ENCODE data around the gene ZNF24.

ZNF24 gene

GRCh38 chr18:35374708-35375107, 30.5 kb upstream of the ZNF24 start:
- no peak overlapping the region for H3K4me3 ChIP-seq (ENCODE audit: low read depth, low read length)
- TF ChIP-seq, protein P1, sequence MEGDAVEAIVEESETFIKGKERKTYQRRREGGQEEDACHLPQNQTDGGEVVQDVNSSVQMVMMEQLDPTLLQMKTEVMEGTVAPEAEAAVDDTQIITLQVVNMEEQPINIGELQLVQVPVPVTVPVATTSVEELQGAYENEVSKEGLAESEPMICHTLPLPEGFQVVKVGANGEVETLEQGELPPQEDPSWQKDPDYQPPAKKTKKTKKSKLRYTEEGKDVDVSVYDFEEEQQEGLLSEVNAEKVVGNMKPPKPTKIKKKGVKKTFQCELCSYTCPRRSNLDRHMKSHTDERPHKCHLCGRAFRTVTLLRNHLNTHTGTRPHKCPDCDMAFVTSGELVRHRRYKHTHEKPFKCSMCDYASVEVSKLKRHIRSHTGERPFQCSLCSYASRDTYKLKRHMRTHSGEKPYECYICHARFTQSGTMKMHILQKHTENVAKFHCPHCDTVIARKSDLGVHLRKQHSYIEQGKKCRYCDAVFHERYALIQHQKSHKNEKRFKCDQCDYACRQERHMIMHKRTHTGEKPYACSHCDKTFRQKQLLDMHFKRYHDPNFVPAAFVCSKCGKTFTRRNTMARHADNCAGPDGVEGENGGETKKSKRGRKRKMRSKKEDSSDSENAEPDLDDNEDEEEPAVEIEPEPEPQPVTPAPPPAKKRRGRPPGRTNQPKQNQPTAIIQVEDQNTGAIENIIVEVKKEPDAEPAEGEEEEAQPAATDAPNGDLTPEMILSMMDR (IDR thresholded peaks at IDR 0.05; ENCODE audit: low read depth, low read length) = no peak

DNA sequence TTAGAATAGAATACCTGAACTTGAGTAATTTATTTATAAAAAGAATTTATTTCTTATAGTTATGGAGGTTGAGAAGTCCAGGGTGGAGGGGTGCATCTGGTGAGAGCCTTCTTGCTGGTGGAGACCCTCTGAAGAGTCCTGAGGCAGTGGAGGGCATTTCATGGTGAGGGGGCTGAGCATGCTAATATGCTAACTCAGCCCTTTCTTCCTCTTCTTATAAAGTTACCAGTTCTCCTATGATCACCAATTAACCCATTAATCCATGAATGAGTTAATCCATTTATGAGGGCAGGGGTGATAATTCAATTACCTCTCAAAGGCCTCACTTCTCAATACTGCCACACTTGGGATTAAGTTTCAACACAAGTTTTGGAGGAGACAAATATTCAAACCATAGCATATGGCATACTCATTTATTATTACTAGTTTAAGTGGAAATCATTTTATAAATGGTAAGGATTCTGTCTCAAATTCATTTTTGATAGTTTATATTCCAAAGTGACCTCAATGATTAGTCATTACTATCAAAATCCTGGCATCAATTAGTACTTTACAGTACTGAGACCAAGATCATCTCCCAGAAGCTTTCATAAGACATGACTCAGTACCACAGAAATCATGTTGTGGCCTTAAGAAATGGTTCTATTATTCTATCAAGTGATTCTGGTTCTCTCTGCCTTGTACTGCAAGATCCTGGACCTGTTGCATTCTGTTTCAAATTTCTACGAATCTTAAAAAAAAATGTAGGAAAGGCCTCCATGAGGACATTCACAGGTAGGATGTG, 27.4 kb upstream of the ZNF24 start:
- H3K4me3 ChIP-seq (ENCODE audit: low read depth, low read length) = no peak overlapping the region
- TF ChIP-seq, protein P1 (IDR thresholded peaks at IDR 0.05; ENCODE audit: low read depth, low read length) = no peak

- H3K4me3 ChIP-seq (ENCODE audit: low read depth, low read length) = no peak overlapping the region
- TF ChIP-seq, protein P1 (IDR thresholded peaks at IDR 0.05; ENCODE audit: low read depth, low read length) = no peak
Observed at GRCh38 chr18:35369126-35369525, 24.9 kb upstream of the ZNF24 start.

- no peak overlapping the region for H3K4me3 ChIP-seq (ENCODE audit: low read depth, low read length)
- TF ChIP-seq, protein P1 (IDR thresholded peaks at IDR 0.05; ENCODE audit: low read depth, low read length) = no peak
Observed at GRCh38 chr18:35368595-35368994, 24.4 kb upstream of the ZNF24 start.

GRCh38 chr18:35362531-35362930, 18.3 kb upstream of the ZNF24 start:
- TF ChIP-seq, protein P1 (IDR thresholded peaks at IDR 0.05; ENCODE audit: low read depth, low read length) = no peak
- no peak overlapping the region for H3K4me3 ChIP-seq (ENCODE audit: low read depth, low read length)

- no peak overlapping the region for H3K4me3 ChIP-seq (ENCODE audit: low read depth, low read length)
Observed at GRCh38 chr18:35361570-35362321, 17.5 kb upstream of the ZNF24 start.

More at GRCh38 chr18:35361570-35362321, 17.5 kb upstream of the ZNF24 start:
- TF ChIP-seq, protein P1 (IDR thresholded peaks at IDR 0.05; ENCODE audit: low read depth, low read length) = no peak

All from WI38 (cell line).